Measurements from ENCODE around the gene SH3BGRL2. TPM values are rescaled to one million over a fixed set of nuclear protein-coding genes. Genes with fewer than 3 reads are reported as not detected.

The SH3BGRL2 gene
- total RNA-seq, 6 experiments from 2014 or later, result 0.14 to 0.43 (median 0.23) TPM

DNA sequence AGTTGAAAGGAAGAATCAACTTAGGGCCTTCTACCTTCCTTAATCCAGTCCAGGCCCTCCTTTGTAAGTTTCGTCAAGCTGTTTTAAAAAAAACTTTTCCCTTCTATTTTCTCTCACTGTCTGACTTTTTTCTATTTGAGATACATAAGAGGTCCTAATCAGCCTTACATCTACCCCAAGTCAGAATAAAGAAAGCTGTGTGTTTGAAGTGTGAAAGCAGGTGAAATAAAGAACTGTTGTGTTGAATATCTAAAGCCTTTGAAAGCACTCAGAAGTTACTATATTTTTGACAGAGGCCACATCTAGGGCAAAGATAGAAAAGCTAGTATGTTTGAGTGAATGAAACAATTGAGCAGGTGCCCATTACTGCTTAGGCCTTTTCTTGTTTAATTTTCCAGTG, 35.5 kb downstream of the SH3BGRL2 start:
- Mint-ChIP-seq H3K4me1 (ENCODE audit: low read depth) (no peaks in the 10 kb centered on the region), H3K9me3 (no peaks in the 10 kb centered on the region), H3K4me3 (no peak overlapping the region), H3K27ac (no peak overlapping the region), H3K27me3 (ENCODE audit: insufficient read depth) (peaks cover 5% of the 10 kb centered on the region), H3K36me3 (ENCODE audit: low read depth) (no peaks in the 10 kb centered on the region)
- no peak for DNase-seq
- TF ChIP-seq, protein P1, sequence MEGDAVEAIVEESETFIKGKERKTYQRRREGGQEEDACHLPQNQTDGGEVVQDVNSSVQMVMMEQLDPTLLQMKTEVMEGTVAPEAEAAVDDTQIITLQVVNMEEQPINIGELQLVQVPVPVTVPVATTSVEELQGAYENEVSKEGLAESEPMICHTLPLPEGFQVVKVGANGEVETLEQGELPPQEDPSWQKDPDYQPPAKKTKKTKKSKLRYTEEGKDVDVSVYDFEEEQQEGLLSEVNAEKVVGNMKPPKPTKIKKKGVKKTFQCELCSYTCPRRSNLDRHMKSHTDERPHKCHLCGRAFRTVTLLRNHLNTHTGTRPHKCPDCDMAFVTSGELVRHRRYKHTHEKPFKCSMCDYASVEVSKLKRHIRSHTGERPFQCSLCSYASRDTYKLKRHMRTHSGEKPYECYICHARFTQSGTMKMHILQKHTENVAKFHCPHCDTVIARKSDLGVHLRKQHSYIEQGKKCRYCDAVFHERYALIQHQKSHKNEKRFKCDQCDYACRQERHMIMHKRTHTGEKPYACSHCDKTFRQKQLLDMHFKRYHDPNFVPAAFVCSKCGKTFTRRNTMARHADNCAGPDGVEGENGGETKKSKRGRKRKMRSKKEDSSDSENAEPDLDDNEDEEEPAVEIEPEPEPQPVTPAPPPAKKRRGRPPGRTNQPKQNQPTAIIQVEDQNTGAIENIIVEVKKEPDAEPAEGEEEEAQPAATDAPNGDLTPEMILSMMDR (IDR thresholded peaks at IDR 0.05), result no peak

DNA sequence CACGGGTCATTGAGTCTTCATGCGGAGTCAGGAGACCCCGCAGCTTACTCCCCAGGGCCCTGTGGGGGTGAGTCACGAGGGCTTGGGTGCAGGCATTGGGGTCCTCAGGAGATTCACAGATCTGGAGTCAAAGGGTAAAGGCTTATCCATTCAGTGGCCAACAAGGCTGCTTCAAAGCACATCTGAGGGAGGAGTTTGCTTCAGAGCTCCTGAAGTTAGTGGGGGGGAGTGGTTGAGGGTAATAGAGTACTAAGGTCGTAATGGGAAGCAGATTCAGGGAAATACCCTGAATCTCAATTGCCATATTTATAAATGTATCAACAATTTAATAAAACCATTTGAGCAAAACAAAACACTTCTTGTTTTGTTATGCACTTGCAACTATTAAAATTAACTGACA, 37.3 kb downstream of the SH3BGRL2 start:
- Mint-ChIP-seq H3K27me3 (ENCODE audit: insufficient read depth) (peaks cover 2% of the 10 kb centered on the region; the same call in 1 of the 2 replicates), H3K36me3 (ENCODE audit: low read depth) (no peaks in the 10 kb centered on the region), H3K4me1 (ENCODE audit: low read depth) (no peaks in the 10 kb centered on the region), H3K4me3 (no peak overlapping the region), H3K9me3 (no peaks in the 10 kb centered on the region), H3K27ac (no peak overlapping the region)
- TF ChIP-seq, protein P1 (IDR thresholded peaks at IDR 0.05), result no peak
- DNase-seq, result no peak

DNA sequence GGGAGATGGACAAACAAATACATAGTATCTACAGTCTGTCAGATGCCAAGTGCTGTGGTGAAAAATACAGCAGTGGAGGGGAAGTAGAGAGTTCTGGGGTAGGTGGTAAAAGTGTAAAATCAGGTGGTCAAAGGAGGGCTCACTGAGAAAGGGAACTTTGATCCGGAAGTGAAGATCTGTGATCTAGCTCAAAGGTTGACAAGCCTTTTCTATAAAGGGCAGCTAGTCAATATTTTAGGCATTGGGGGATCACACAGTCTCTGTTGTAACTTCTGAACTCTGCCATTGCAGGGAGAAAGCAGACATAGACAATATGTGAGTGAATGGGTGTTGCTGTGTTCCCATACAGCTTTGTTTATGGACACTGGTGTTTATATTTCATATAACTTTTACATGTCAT, 38.6 kb downstream of the SH3BGRL2 start:
- no peak for DNase-seq
- Mint-ChIP-seq H3K9me3 (no peaks in the 10 kb centered on the region), H3K4me3 (no peak overlapping the region), H3K27me3 (ENCODE audit: insufficient read depth) (no peaks in the 10 kb centered on the region; the same call in 1 of the 2 replicates), H3K36me3 (ENCODE audit: low read depth) (no peaks in the 10 kb centered on the region), H3K27ac (no peak overlapping the region), H3K4me1 (ENCODE audit: low read depth) (no peaks in the 10 kb centered on the region)
- TF ChIP-seq, protein P1 (IDR thresholded peaks at IDR 0.05), result no peak

DNA sequence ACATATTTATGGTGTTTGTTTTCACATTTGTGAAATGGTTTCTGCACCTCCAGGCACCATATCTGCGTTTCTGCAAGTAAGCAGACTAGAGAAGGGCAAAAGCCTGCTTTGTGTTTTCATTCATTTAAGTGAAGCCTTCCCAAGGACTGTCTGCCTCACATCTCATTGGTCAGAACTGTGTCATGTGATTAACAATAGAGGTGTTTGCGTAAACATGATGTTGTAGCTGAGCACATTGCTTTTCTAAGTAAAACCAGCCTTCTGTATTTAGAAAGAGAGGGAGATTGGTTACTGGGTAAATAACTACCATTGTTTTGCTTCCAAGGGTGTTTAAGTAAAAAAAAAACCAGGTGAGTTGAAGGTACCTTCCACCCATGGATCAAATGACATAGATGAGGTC, 39.7 kb downstream of the SH3BGRL2 start:
- Mint-ChIP-seq H3K27me3 (ENCODE audit: insufficient read depth) (no peaks in the 10 kb centered on the region; the same call in 1 of the 2 replicates), H3K27ac (no peak overlapping the region), H3K9me3 (no peaks in the 10 kb centered on the region), H3K4me3 (no peak overlapping the region), H3K4me1 (ENCODE audit: low read depth) (no peaks in the 10 kb centered on the region), H3K36me3 (ENCODE audit: low read depth) (no peaks in the 10 kb centered on the region)
- TF ChIP-seq, protein P1 (IDR thresholded peaks at IDR 0.05), result no peak
- no peak for DNase-seq

DNA sequence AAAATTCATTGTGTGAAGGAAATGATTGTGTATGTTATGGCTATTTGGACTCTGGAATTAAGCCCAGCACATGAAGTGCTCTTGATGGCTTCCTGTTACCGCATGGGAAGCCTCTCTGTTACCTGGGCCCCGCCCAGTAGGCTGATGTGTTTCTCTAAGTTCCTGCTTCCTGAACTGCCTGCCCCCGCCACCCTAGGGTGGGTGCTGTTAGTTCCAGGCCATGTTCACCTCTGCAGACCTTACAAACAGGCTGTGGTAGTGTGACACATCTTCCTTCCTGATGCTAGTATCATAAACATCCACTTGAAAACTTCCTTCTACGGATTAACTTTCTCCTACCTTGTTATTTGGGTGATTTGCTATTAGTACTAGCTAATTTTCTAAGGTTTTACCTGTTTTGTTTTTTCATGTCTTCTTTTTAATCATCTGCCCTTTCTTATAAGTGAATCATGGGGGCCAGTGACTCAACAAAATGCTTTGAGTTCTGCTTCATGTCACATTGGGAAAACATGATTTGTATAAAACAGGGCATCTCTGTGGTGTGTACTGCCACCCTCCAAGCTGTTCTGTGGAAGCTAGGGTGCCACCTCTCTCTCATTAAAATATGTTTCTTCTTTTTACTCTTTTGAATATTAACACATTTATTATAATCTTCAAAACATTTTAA, 40.6 kb downstream of the SH3BGRL2 start:
- H3K27me3 Mint-ChIP-seq (ENCODE audit: insufficient read depth), result no peaks in the 10 kb centered on the region; the same call in 1 of the 2 replicates
- no peak overlapping the region for H3K4me3 Mint-ChIP-seq
- H3K9me3 Mint-ChIP-seq, result no peaks in the 10 kb centered on the region
- no peaks in the 10 kb centered on the region for H3K4me1 Mint-ChIP-seq (ENCODE audit: low read depth)
- TF ChIP-seq, protein P1 (IDR thresholded peaks at IDR 0.05), result no peak
- DNase-seq, result no peak
- no peaks in the 10 kb centered on the region for H3K36me3 Mint-ChIP-seq (ENCODE audit: low read depth)
- H3K27ac Mint-ChIP-seq, result no peak overlapping the region
